Left ventricle myocardium superior (tissue), 1 donor: ENCODE measurements around the gene FANCC. TPM values are rescaled to one million over a fixed set of nuclear protein-coding genes. Genes with fewer than 3 reads are reported as not detected.
A peak's percentile ranks its signal among the peaks of the same experiment; 100 is the strongest.
"Not testable (repeated sequence)": the region's sequence is repeated elsewhere in the genome, so short reads cannot be mapped to it uniquely, and the experiment has no call there.

Experiments used
- ATAC-seq: fragments of 200-7000 bp; cut with Tn5 transposase; one replicate; pipeline ENCODE4 v1.9.1; 2020; ENCODE audit warnings: mild to moderate bottlenecking, moderate library complexity
- DNase-seq: peaks from one replicate; pipeline ENCODE4 v3.0.0-alpha.2; 2020
- intact Hi-C: fragments of 100-400 bp; cut with micrococcal nuclease; formaldehyde crosslinking; loops from one replicate; pipeline ENCODE4 v1.11.0; 2022
- total RNA-seq: library from RNA; stranded (reverse); fragmentation: NEBNext Ultra II Directional; extraction: Animal tissue kit (Norgen Biotek cat#: 25700); gene quantifications from one replicate; pipeline ENCODE4 v1.2.1, GENCODE V29; 2021
- donor health status: DM: no; HTN: yes; CAD: no; lungs with severe emphysema.

Gene FANCC
- total RNA-seq, 1 donor from 2014 or later: 5.9 TPM

DNA sequence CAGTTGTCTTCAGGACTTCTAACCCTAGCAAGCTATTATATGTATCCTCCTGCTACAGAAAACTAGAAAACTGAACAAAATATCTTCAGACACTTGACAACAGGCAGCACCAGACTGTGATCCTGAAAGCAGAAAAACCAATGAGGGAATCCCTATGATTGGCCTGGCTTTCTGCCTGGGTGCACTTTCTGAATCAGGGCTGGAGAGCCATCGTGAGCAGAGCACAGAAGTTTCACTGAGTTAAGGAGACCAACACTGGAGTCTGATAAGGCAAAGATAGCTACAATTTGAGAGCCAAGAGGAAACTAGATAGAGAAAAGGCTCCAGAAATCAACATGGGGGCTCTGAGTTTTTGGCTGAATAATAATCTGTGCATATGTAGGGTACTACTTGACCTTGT, 106.5 kb downstream of the FANCC start:
- intact Hi-C loops: no loop called here
- DNase-seq (no peak), ATAC-seq (peak; percentile 52)

DNA sequence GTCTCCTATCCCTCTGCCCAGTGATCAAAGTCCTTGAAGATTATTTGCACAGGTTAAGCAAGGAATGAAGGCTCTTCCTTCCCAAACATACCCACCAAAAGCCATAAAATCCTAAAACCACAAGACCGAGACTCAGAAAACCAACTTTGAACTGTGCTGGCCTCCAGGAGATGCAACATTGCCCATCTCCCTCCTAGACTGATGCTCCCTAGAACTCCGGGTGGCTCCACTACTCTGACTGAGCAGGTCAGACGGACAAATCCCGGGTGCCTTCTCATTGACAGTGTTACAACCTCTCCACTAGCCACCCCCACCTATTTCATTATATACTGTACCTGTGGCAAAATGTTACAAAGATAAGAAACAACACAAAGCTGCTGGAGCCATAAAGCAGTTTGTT, 110.1 kb downstream of the FANCC start:
- ATAC-seq (no peak), DNase-seq (no peak)
- intact Hi-C loops: no loop called here

DNA sequence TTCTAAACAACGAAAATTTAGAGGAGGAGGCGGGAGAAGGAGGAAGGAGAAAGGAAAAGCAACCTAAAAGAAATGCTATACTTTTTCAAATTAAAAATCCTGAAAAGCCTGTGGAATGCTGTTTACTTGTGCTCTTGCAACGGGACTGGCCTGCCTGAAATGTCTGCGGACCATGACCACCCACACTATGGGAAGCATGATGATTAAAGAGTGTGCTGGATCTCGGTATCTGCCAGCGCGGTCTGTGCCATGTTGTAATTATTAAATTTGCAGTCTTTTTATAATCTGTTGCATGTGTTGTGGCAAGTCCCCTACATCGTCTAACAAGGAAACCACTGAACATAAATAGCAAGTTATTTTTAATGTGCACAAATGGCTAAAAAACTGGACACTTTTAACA, 111.4 kb downstream of the FANCC start:
- ATAC-seq (no peak), DNase-seq (no peak)
- intact Hi-C loops: no loop called here

DNA sequence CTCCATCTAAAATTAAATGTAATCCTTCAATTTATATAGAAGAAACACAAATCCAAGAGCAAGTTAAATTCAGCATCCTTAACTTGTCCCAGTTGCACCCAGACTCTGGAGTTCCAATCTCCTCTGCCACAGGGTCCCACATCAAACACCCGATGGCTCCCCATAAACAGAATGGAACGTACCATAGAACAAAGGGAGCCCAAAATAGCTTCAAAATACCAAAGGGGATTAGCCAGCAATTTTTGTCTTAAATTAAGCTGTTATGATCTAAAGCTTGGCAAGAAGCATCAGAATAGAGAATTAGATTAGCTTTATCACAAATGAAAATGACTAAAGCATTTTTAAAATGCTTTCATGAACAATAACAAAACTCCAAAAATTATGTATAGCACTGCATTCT, 112.8 kb downstream of the FANCC start:
- DNase-seq (no peak), ATAC-seq (no peak)
- intact Hi-C loops: no loop called here

DNA sequence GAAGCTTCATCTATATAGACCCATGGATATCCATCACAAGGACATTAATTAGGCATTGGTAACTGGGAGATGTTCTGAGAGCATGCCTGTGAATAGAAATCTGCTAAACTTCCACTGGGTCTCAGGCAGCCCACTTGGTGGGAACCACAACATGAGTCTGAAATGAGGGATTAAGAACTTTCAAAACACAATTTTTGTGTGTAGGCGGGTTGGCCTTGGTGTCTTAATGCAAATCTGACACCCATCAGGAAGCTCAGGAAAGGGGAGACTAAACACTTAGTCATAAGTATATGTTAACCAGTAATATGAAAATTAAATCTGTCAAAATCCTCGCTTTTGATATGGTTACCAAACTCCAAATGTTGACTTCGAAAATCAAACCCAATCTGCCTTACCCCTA, 113.2 kb downstream of the FANCC start:
- ATAC-seq (no peak), DNase-seq (no peak)
- intact Hi-C loops: no loop called here

DNA sequence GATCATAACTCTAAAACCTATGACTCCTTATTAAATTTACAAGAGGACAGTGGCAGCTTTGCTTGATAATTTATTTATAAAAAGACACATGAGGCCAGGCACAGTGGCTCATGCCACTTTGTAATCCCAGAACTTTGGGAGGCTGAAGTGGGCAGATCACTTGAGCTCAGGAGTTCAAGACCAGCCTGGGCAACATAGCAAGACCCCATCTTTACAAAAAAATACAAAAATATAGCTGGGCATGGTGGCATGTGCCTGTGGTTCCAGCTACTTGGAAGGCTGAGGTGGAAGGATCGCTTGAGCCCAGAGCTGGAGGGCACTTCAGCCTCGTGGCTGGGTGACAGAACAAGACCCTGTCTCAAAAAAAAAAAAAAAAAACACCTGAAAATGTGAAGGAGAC, 114.5 kb downstream of the FANCC start:
- intact Hi-C loops, ATAC-seq, DNase-seq: not testable (repeated sequence)

DNA sequence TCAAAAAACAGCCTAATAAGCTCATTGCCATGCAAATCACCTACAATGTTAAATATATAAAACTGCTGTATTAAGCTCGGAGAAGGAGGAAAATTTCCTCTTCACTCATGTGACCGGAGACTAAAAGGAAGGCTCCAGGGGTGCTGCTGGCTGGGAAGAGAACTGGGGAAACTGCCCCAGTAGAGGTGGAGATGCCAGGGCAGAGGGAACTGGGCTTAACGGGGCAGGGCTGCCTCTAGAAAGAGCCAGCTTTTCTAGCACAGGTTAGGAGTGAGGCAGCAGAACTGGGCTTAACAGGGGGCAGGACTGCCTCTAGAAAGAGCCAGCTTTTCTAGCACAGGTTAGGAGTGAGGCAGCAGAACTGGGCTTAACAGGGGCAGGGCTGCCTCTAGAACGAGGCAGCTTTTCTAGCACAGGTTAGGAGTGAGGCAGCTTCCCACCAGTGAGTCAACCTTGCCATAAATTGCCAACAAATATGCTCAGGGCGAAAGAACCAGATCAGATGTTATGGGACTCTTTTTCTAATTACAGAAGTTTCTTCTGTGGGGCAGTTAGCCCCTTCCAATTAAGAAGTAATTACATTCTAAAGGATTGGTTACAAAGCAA, 115.3 kb downstream of the FANCC start:
- DNase-seq (no peak), ATAC-seq (no peak)
- intact Hi-C loops: no loop called here

DNA sequence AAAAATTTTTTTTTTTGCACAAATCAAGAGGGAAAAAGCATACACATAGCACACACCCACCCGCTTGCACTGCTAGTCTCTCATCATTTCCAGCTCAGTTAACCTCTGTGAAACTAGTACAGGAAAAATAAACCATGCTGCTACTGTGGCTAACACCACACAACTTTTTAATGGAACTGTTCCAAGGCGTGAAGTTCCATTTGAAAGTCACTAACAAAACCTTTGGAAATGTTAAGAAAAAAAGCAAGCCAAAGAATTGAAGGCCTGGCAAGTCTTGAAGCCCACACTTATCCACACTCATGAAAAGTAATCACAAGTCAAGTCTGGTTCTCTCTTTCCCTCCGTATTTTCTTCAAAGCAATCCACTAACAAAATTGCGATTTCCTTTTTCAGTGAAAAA, 116.3 kb downstream of the FANCC start:
- DNase-seq: no peak
- ATAC-seq: no peak
- intact Hi-C loops: no loop called here

DNA sequence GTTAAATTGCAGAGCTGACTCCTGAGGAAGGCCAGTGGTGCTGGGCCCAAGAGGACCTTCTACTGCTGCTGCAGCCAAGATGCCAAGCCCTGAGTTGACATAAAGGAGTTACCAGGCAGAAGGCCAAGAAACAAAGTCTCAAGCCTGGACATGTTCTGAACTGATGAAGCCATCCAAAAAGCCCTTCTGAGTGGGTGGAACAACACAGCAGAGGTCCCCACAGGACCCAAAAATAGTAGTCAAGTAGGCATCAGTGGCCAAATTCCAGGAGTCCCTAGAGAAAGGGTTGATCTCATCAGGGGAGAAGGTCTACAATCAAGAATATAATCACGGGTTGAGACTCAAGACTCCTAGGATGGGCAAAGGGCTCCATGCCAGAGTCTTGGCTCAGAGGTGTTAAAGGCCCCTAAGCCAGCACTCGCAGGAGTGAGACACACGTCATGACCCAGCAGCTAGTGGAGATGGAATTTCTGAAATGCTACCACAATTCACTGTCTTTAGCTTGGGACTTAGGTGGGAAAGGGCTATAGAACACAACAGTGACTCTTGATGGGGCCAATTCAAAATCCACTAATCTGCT, 119.7 kb downstream of the FANCC start:
- no peak for DNase-seq
- intact Hi-C loops: no loop called here
- peak; percentile 80 for ATAC-seq

DNA sequence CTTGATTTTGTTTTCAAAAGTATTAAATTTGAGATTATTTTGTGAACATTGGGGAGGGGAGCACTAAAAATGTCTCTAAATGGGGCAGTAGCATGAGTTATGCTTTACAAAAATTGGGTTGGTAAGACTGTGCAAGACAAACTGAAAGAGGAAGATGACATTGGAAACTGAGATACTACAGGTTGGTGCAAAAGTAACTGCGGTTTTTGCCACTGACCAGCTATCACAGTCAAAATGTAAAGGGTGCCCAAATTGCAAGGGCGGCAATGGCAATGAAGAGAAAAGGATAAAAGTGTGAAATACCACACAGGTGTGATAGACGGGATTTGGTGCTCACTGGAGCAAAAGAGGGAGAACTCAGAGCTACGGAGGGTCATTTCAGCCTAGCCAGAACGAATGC, 124.0 kb downstream of the FANCC start:
- intact Hi-C loops: no loop called here
- ATAC-seq (no peak), DNase-seq (no peak)

DNA sequence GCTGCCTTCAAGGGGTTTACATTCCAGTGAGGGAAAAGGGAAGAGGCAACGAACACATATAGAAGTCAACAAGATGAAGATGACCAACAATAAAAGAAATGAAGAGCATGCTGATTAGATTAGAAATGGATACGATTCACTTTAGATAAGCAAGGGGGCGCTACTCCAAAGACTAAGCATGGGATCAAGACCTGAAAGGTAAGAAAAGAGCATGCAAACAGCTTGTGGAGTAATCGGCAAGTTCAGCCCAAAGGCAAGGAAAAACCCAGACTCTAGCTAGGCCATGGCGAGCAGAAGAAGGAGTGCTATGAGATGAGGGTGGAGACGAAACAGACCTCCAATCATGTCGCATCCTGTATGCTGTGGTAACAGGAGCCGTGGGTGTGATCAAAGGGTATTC, 124.4 kb downstream of the FANCC start:
- ATAC-seq: no peak
- no peak for DNase-seq
- intact Hi-C loops: no loop called here

DNA sequence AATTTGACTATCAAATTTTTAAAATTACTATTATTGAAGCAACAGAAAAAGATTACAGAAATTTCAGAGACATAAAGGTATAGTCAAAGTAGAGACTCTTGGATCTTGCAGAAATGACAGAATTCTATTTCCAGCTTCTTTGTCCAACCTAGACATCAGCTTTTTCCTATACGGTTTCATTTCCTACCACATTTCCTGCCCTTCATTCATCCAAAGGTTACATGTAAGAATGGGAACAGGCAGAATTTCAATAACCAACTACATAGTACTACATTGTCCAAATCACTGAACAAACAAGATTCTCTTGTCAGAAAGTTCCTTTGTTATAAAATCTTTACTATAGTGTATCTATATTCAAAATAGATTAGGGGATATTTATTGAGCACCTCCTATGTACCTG, 124.9 kb downstream of the FANCC start:
- ATAC-seq: no peak
- no peak for DNase-seq

DNA sequence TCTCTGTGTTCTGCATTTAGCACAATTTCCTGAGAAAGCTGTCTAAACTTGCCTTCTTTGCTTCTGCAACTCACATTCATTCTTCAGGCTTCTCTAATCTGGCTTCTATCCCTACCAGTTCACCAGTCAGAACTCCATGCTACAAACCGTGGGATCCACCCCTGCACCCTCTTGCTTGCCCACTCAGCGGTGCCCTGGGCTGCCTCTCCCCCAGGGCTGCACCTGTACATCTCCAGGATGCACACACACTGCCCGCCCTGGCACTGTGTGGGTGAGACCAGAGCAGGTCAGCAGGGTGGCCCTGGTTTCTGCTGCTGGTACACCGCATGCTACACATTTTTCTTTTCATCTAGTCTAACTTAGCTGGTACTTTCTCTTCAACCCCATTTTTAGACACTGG, 127.1 kb downstream of the FANCC start:
- no peak for ATAC-seq
- DNase-seq: no peak
- intact Hi-C loops: no loop called here

More for the DNA sequence above, 124.9 kb downstream of the FANCC start:
- intact Hi-C loops: no loop called here

DNA sequence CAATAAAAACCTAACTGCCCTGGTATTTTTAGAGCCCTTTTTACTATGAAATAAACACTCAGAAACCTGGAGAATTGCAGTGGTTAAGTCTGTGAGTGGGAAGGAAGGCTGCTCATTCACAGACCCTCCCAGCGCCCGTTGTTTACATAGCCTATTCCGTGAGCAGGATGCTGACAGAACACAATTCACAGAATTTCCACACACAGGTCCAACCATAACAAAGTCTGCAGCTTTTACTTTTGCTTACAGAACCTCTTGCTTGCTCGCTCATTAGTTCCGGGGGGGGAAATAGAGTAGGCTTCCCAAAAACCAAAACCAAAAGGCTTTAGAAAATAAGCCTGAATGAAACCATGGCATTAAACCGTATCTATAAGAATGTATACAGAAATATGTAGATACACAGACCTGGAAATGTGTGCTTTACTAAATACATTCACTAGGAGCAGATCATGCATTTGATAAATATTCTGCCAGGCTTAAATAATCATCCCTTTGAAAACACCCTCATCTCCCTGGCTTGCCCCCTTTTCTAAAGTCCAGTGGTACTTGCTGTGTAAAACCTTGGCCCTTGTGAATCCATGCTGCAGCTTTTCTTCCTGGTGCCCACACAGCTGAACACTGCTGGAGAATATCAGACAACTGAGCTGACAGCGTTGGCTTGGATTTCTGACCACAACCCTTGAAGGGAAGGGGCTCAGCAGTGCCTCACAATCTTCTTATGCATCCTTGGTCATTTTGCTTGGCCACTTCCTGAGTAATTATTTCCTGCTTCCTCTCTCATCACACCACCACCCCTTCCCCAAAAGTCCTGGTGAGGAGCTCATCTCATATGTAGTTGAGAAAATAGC, 128.0 kb downstream of the FANCC start:
- DNase-seq (no peak), ATAC-seq (peak; percentile 86)
- intact Hi-C loops: no loop called here

DNA sequence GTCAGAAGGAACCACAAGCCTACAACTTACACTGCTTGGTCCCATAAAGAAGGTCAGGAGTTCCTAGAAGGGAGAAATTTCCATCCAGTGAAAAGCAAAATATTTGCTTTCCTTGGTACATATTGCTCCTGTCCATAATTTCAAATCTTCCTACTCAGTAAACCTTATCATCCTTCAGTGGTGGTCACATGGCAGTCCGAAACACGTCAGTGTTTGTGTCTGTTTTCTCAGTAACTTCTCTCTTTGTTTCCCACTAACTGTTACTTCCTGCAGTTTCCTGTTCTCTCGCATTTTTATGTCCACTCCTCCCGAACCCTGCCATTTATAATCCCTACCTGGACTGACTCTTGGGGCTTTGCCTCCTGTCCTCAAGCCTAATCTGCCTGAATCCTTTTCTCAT, 129.1 kb downstream of the FANCC start:
- intact Hi-C loops: no loop called here
- DNase-seq: no peak
- peak; percentile 46 for ATAC-seq

DNA sequence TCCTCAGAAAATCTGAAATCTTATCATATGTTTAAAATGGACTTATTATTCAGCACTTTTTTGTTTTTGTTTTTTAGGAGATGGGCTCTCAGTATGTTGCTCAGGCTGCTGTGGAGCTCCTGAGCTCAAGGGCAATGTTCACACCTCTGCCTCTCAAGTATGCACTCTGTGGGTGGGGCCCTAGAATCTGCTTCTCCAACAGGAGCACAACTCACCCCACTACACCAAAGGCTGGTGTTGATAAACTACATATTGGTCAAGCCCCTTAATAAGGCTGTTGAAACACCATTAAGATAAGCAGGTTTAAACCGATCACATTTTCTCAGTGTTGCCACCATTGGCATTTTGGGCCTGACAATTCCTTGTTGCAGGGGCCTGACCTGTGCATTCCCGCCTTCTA, 131.6 kb downstream of the FANCC start:
- intact Hi-C loops: no loop called here
- no peak for ATAC-seq
- no peak for DNase-seq

DNA sequence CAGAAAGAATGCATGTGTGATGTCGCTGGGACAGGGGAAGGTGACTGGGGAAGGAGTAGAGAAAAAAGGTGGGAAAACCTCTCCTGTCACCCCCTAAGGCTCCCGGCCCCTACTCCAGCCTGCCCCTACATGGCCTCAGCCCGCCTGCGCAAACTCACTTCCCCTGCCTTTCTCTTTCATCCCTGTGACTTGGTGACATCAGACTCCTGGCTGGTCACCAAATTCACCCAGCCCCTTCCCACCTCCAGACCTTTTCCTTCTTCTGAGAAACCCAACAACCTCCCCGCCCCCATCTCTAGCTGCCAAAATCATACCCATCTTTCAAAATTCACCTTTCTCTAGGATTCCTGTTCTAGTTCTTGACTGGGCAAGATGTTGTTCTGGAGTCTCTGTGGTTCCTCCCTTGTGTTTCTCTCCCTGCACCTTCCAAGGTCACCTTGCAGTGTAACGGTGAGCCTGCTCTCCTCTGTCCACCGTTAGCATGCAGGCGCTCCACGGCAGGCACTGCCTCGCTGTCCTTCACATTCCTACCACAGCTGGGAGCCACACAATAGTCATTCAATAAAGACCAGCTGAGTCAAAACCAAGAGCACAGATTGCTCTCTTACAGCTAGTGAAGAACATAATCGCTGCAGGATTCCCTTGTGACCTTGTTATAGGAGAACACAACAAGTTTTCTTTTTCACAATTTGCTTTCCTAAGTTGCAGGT, 134.5 kb downstream of the FANCC start:
- ATAC-seq: peak; percentile 91
- no peak for DNase-seq
- intact Hi-C loops: no loop called here

DNA sequence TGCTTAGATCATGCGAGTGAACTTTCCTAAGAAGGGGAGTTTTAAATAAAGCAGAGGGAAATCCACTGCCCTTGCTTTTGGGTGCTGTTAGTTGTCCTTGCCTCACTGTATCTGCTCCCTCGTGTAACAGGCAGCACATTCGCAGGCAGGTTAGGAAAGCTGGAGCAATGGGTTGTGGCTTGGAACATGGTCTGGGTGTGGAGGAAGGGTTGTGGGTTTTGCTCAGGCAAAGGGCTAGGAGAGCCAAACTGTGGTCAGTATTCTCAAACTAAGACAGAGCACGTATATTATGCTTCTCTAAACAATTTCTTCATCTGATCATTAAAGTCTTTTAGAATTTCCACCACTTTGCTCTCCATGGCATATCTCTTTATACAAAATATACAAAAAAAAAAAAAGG, 135.7 kb downstream of the FANCC start:
- intact Hi-C loops: no loop called here
- no peak for DNase-seq
- no peak for ATAC-seq

DNA sequence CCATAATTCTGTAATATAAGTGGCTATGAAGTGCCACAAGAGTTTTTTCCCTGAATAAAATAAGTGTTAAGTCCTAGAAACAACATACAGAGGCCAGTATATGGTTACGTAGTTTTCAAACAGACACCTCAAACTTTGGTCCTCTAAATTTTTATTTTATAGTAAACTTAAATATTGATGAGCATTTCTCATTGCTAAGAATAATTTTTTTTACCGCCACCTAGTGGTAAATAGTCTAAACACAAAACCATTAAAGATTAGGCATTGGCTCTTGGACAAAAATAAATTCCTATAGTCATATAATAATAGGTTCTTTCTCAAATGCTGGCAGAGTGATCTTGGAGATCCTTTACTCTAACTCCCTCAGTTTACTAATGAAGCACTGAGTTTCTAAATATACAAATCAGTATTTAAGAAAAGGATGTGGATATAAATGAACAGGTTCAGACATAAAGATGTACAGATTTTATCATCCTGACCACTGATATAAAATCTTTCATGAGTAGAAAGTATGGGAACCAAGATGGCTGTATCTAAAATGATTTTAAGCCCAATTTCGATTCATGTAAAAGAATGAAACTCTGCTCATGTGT, 136.2 kb downstream of the FANCC start:
- ATAC-seq (no peak), DNase-seq (no peak)
- intact Hi-C loops: no loop called here

DNA sequence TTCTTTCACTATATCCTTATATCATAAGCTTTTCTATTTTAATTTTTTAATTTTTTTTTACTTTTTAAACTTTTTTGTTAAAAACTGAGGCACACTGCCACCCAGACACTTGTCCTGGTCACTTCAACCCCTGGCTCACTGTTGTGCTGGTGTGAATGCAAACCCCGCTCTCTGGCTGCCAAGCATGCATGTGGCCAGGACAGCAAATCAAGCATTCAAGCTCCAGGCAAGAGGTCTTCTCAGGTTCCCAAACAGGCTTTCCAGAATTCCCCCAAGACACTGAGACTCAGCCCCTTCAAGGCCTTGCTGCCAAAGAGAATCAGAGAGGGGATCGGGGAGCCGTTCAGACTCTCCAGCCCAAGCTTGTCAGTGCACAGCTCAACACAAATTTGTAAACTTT, 139.9 kb downstream of the FANCC start:
- DNase-seq (no peak), ATAC-seq (no peak)
- intact Hi-C loops: no loop called here
